ENCODE data around the gene DSE. TPM values are rescaled to one million over a fixed set of nuclear protein-coding genes. Genes with fewer than 3 reads are reported as not detected.

The DSE gene
- polyA plus RNA-seq, 2 of the 4 experiments (the other 2 are of a cell fraction), result 20.2 to 22.7 TPM

- whole genome bisulfite sequencing (ENCODE audit: missing lambda C conversion rate), result 48% methylated on average over 2 of the region's 2 CpGs
- POLR2A ChIA-PET, result no interaction called here
- Histone ChIP-seq H3K4me2 (no peak overlapping the region), H3K9me3 (no peaks in the 10 kb centered on the region), H3K4me1 (peaks cover 7% of the 10 kb centered on the region; the same call in 2 of the 3 replicates), H3K27ac (no peak overlapping the region), H3K4me3 (no peak overlapping the region)
- no peak for DNase-seq (ENCODE audit: low read depth in 1 of 2, low spot score in 1 of 2)
- ATAC-seq, result no peak
- TF ChIP-seq CBX2 (IDR thresholded peaks at IDR 0.05; ENCODE audit: borderline replicate concordance, low read depth) (no peak), ZFP36 (IDR thresholded peaks at IDR 0.05; ENCODE audit: borderline replicate concordance, partially characterized antibody) (no peak), EP300 (IDR thresholded peaks at IDR 0.05) (no peak), JUN (IDR thresholded peaks at IDR 0.05) (no peak), KDM5A (IDR thresholded peaks at IDR 0.05) (no peak), PBX3 (IDR thresholded peaks at IDR 0.05) (no peak), FOXS1 (CRISPR knock-in tag; IDR thresholded peaks at IDR 0.05) (no peak), RNF2 (IDR thresholded peaks at IDR 0.05; ENCODE audit: borderline replicate concordance, low read depth) (no peak), MYC (IDR thresholded peaks at IDR 0.05; ENCODE audit: borderline replicate concordance, low read length) (no peak), SMC3 (IDR thresholded peaks at IDR 0.05) (no peak), TP53 (CRISPR knock-in tag; IDR thresholded peaks at IDR 0.05) (no peak), KDM1A (IDR thresholded peaks at IDR 0.05; ENCODE audit: low read depth) (no peak), NR3C1 (IDR thresholded peaks at IDR 0.05) (no peak), NFE2L2 (conservative IDR thresholded peaks at IDR 0.05; ENCODE audit: low read length) (no peak), ELK1 (IDR thresholded peaks at IDR 0.05; ENCODE audit: low read depth, low read length) (no peak), JUNB (IDR thresholded peaks at IDR 0.05) (no peak), POLR2A (IDR thresholded peaks at IDR 0.05; ENCODE audit: low read length) (no peak), MAX (IDR thresholded peaks at IDR 0.05) (no peak)
- FAIRE-seq, result no peak
- CTCF ChIA-PET, result no interaction called here
Observed at GRCh38 chr6:116349216-116349615, 21.5 kb upstream of the DSE start.

GRCh38 chr6:116351101-116351500 lies 19.6 kb upstream of the DSE start:
- DNase-seq (ENCODE audit: low read depth in 1 of 2, low spot score in 1 of 2) (no peak), ATAC-seq (no peak), FAIRE-seq (no peak)
- H3K9me3 ChIP-seq, result no peaks in the 10 kb centered on the region
- no peak overlapping the region for H3K4me3 ChIP-seq
- WGBS (ENCODE audit: missing lambda C conversion rate), result 34% methylated on average over 2 of the region's 2 CpGs
- POLR2A ChIA-PET, result no interaction called here
- CTCF ChIA-PET, result interaction anchor here (0.6 kb wide), 1 partner anchor 78 kb away, joined by 3 read pairs; no protein-coding TSS in a partner anchor
- H3K4me1 ChIP-seq, result peaks cover 7% of the 10 kb centered on the region; the same call in 2 of the 3 replicates
- H3K27ac ChIP-seq, result no peak overlapping the region
- no peak overlapping the region for H3K4me2 ChIP-seq
- no peak for TF ChIP-seq ELK1 (IDR thresholded peaks at IDR 0.05; ENCODE audit: low read depth, low read length)
- no peak for TF ChIP-seq HEYL (CRISPR knock-in tag; IDR thresholded peaks at IDR 0.05)
- no peak for TF ChIP-seq ZSCAN20 (CRISPR knock-in tag; IDR thresholded peaks at IDR 0.05)
- TF ChIP-seq GATA3 (IDR thresholded peaks at IDR 0.05; ENCODE audit: borderline replicate concordance), result no peak
- no peak for TF ChIP-seq SREBF2 (IDR thresholded peaks at IDR 0.05)
- TF ChIP-seq FOSL2 (IDR thresholded peaks at IDR 0.05), result no peak
- no peak for TF ChIP-seq FOSL2 (CRISPR knock-in tag; IDR thresholded peaks at IDR 0.05)
- TF ChIP-seq CHD4 (IDR thresholded peaks at IDR 0.05; ENCODE audit: borderline replicate concordance), result no peak
- TF ChIP-seq EHMT2 (IDR thresholded peaks at IDR 0.05; ENCODE audit: low read depth), result no peak
- no peak for TF ChIP-seq HOXA7 (CRISPR knock-in tag; IDR thresholded peaks at IDR 0.05)
- TF ChIP-seq HDAC2 (IDR thresholded peaks at IDR 0.05), result no peak
- no peak for TF ChIP-seq RCOR1 (IDR thresholded peaks at IDR 0.05; ENCODE audit: low read depth, low read length)
- TF ChIP-seq KDM1A (IDR thresholded peaks at IDR 0.05; ENCODE audit: low read depth), result no peak
- TF ChIP-seq BHLHE40 (IDR thresholded peaks at IDR 0.05; ENCODE audit: low read depth, low read length), result no peak
- no peak for TF ChIP-seq PHF8 (IDR thresholded peaks at IDR 0.05; ENCODE audit: borderline replicate concordance, low read depth)
- TF ChIP-seq PBX3 (IDR thresholded peaks at IDR 0.05), result no peak
- no peak for TF ChIP-seq POLR2AphosphoS2 (conservative IDR thresholded peaks at IDR 0.05; ENCODE audit: low read length)
- TF ChIP-seq EP300 (IDR thresholded peaks at IDR 0.05), result no peak
- TF ChIP-seq RARB (CRISPR knock-in tag; IDR thresholded peaks at IDR 0.05), result no peak
- no peak for TF ChIP-seq NR3C1 (IDR thresholded peaks at IDR 0.05)
- no peak for TF ChIP-seq SMC3 (IDR thresholded peaks at IDR 0.05)
